CD4-positive, alpha-beta T cell treated with Interleukin-12 subunit alpha and Interleukin-12 subunit beta, for 1 hour (primary cell): ENCODE results near the gene RGS14.
"Not testable (repeated sequence)": the region's sequence is repeated elsewhere in the genome, so short reads cannot be mapped to it uniquely, and the experiment has no call there.

ENCODE experiments used
- DNase-seq: peaks from one replicate; pipeline ENCODE4 v3.0.0-alpha.2; 2020

RGS14 gene

GRCh38 chr5:177367323-177367848 lies 9.7 kb downstream of the RGS14 start:
- DNase-seq: no peak

- no peak for DNase-seq
Measured at GRCh38 chr5:177367981-177368868, 10.5 kb downstream of the RGS14 start.

- no peak for DNase-seq
Measured at GRCh38 chr5:177368869-177369644, 11.3 kb downstream of the RGS14 start.

DNA sequence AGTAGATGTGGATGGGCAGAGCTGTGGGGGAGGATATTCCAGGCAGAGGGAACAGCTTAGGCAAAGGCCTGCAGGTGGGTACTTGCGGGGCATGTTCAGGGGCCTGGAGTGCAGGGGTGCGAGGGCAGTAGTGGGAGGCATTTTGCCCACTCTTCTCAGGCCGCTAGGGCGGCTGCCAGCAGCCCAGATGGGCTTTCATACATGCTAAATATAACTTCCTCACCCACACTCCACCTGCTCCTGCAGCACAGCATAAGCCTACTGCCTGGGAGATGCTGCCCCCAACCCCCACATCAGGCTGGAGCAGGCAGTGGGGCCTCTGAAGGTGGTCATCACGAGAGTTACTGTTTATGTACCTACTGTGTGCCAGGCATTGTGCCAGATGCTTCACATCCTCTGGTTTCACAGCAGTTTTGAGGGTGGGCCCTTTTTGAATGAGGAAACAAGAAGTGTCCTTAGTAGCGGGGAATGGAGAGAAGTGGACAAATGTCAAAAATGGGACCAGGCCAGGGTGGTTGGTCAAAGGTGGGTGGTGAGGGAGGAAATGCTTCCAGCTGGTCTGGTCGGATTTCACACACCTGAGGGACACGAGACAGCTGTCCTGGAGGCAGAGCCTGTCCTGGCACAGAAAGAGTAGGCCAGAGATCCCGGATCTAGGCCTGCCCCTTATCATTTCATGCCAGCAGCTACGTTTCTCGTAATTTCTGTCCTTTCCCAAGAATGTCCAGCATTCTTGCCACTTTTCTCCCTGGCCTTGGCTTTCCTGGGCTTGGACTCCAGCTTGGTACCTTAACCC lies 12.1 kb downstream of the RGS14 start:
- no peak for DNase-seq

- DNase-seq: peak; percentile 80
Measured at GRCh38 chr5:177370488-177371119, 12.9 kb downstream of the RGS14 start.

GRCh38 chr5:177371120-177372033 lies 13.7 kb downstream of the RGS14 start:
- DNase-seq: no peak

GRCh38 chr5:177372034-177372896 lies 14.5 kb downstream of the RGS14 start:
- no peak for DNase-seq

GRCh38 chr5:177372910-177373309 lies 15.2 kb downstream of the RGS14 start:
- no peak for DNase-seq

DNA sequence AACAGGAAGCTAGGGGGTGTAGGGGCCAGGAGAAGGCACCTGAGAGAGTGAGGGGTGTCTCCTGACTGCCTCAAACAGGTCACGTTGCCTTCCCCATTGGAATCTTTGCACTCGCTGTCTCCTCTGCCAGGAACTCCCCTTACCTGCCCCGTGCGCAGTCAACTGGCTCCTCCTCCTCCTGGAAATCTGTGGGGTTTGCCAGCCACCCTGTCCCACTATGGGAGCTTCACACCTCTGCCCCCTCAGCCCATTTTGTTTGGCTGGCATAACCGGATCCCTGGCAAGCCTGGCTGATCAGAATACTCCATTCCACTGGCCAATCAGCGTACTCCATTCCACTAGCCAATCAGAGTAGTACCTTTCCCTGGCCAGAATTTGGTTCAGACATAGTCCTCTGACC lies 16.1 kb downstream of the RGS14 start:
- no peak for DNase-seq

DNA sequence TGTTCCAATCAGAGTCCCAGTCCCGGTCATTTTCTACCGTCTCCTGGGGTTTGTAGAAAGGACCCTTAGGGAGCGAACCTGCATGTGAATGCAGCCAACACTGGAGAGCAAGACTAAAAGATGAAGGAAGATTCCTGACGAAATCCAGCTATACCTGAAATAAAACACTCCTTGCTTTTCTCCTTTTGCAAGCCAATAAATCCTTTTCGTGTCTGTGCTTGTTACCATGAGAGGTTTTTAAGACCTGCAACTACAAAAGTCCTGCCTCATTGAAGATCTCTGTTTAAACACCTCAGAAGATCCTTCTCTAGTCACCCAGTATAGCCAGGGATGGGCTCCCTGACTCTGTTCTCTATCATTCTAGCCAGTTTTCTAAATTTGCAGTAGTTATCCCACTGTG lies 16.5 kb downstream of the RGS14 start:
- no peak for DNase-seq

- not testable (repeated sequence) for DNase-seq
Measured at GRCh38 chr5:177375516-177375915, 17.8 kb downstream of the RGS14 start.

GRCh38 chr5:177376107-177376506 lies 18.4 kb downstream of the RGS14 start:
- no peak for DNase-seq

DNA sequence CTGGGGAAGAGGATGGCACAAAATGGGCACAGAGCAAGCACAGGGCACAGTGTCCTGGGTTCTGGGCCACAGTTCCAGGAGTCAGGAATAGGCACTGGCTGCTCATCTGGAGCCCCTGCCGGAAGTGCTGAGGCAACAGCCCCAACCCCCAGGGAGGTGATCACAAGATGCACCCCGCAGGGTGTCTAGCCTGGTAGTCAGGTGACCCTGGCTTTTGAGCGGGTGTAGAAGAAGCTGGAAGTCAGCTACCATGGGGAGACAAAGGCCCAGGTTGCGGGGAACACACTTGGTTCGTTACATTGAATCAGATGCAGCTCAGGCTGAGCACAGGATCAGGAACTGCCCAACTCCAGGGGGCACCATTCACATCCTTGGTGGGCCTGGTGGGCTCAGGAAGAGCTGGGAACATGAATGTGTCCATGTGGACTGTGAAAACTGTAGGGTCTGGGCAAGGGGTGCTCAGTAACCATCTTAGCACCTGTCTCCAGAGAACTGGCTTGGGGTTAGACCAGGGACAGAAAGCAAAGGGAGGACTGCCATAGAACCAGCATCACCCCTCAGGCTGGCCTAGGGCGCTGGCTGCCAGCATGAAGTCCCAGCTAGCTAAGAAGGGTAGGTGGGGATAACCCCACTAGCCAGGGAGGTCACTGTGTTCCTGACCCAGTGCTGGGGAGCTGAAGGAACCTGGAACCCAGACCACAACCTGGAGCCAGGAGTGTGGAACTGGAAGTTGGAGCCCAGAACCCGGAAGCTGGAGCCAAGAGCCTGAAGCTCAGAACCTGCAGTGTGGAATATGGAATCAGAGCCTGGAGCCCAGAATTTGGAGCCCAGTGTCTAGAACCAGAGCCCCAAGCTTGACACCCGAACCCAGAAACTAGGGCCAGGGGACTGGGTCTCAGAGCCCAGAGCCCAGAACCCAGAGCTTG lies 20.4 kb downstream of the RGS14 start:
- no peak for DNase-seq

GRCh38 chr5:177378884-177379883 lies 21.5 kb downstream of the RGS14 start:
- no peak for DNase-seq

- DNase-seq: no peak
Measured at GRCh38 chr5:177380805-177381126, 23.0 kb downstream of the RGS14 start.

- no peak for DNase-seq
Measured at GRCh38 chr5:177382423-177383029, 24.8 kb downstream of the RGS14 start.

DNA sequence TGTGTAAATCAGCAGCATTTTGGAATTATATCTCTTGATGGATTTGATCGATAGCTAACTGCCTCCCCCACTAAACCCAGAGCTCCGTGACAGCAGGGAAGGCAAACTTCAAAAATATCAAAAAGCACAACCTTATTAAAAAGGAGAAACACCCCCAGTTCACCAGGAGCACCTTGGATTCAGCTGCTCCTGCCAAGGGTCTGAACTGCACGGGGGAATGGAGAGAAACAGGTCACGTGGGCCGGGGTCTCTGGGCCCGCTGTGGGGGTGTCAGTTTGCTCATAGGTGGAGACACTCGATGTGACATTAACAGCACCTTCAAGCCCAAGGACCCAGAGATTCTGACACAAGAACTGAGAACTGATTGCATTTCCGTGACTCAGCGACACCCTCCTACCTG lies 25.5 kb downstream of the RGS14 start:
- DNase-seq: no peak

- DNase-seq: no peak
Measured at GRCh38 chr5:177384134-177384533, 26.4 kb downstream of the RGS14 start, which contains the start of gene SLC34A1. SLC34A1 (plus strand) TSS chr5:177384434; CDS start chr5:177385742, 1,308 bp downstream.
